AG09319 (cell line): Measurements from ENCODE around the gene HS1BP3.

Experiments
- DNase-seq: peaks from one replicate; pipeline ENCODE4 v3.0.0-alpha.2; 2010; ENCODE audit warnings: low read depth; ENCODE audit errors: extremely low read depth
- TF ChIP-seq, protein P1 (sequence below): IDR thresholded peaks from 2 replicates; pipeline ENCODE4 v1.5.1; 2011; ENCODE audit warnings: low read depth, mild to moderate bottlenecking, inconsistent platforms, low read length, moderate library complexity

Gene HS1BP3

DNA sequence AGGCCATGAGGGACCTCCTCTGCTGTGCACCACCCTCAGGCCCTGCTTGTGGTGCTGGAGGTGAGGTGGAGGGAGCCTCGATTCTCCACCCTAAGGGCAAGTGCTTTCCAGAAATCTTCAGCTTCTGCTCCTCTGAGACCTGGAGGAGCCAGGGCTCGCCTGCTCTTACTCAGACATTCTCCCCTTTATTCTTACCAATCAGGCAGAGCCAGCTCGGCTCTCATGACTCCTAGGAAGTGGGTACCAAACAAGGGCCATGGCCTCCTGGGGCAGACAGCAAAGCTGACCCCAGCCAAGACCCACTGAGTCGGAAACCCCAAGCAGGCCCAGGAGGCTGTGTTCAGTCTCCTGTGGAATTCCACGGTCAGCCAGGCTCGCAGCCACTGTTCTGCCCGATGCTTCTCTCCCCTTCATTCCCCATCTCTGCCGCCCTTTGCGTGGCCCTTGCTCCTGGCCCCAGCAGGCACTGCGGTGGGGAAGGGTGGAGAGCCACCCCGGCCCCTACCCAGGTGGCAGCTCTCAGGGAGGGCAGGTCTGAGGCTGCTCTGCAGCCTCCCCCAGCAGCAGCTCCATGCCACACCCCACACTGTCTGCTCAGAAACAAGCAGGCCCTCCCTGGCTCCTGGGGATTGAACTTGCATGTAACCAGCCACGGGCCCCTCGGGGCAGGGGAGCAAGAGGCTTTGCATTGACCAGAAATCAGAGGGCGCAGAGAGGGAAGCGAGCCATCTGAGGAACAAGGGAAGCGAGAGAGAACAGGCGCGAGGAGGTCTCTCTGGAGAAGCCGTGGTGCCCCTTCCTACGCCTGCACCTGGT lies 24.0 kb downstream of the HS1BP3 start:
- DNase-seq: no peak
- TF ChIP-seq, protein P1, sequence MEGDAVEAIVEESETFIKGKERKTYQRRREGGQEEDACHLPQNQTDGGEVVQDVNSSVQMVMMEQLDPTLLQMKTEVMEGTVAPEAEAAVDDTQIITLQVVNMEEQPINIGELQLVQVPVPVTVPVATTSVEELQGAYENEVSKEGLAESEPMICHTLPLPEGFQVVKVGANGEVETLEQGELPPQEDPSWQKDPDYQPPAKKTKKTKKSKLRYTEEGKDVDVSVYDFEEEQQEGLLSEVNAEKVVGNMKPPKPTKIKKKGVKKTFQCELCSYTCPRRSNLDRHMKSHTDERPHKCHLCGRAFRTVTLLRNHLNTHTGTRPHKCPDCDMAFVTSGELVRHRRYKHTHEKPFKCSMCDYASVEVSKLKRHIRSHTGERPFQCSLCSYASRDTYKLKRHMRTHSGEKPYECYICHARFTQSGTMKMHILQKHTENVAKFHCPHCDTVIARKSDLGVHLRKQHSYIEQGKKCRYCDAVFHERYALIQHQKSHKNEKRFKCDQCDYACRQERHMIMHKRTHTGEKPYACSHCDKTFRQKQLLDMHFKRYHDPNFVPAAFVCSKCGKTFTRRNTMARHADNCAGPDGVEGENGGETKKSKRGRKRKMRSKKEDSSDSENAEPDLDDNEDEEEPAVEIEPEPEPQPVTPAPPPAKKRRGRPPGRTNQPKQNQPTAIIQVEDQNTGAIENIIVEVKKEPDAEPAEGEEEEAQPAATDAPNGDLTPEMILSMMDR: no peak

DNA sequence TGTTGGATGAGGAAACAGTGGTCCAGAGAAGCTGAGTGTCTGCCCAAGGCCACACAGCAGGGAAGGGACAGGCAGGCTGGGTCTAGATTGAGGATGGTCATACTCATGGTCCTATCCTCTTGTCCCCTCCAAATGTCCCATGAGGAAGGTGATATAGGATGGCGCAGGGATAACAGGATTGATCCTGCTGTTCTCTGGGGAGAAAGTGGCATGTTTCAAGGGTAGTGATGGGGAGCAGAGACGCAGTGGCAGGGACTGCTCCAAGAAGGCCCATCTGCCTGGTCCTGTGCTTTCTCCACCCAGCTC lies 24.6 kb downstream of the HS1BP3 start:
- no peak for DNase-seq
- TF ChIP-seq, protein P1: no peak

DNA sequence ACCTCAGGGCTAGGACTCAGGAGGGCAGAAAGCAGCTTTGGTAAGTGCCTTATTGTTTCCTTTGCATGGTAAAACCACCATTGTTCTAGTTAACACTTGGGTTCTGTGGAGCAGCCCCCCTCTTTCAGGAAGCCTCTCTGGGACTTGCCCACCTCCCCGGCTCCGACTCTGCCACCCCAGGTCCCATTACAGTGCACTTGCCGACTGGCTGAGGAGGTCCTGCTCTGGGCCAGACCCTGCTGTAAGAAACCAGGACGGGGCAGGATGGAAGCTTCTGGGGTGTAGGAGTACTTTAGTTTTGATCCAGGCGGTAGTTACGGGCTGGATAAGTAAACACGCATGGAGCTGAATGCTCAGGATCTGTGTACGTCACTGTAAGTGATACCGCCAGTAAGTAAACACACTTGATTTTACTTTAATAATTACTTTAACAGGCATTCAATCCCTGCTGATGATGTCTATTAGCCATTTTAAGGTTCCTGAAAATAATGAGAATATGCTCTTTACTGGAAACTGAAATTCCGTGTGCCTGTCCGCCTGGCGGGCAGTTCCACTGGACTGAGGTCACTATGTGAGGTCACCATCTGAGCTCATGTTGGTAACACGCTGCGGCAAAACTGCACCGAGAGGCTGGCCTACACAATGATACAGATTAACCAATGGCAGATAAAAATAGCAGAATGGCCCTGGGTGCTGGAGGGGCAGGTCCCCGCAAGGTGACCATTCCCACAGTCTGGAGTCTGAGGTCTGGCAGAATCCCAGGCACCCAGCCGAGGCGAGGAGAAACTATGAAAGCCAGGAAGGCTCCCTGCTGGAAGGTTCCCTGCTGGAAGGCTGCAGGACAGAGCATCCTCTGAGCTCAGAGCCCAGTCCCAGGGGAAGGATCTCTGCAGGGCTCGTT lies 25.2 kb downstream of the HS1BP3 start:
- TF ChIP-seq, protein P1: no peak; the same call in 1 of the 2 replicates
- no peak for DNase-seq

DNA sequence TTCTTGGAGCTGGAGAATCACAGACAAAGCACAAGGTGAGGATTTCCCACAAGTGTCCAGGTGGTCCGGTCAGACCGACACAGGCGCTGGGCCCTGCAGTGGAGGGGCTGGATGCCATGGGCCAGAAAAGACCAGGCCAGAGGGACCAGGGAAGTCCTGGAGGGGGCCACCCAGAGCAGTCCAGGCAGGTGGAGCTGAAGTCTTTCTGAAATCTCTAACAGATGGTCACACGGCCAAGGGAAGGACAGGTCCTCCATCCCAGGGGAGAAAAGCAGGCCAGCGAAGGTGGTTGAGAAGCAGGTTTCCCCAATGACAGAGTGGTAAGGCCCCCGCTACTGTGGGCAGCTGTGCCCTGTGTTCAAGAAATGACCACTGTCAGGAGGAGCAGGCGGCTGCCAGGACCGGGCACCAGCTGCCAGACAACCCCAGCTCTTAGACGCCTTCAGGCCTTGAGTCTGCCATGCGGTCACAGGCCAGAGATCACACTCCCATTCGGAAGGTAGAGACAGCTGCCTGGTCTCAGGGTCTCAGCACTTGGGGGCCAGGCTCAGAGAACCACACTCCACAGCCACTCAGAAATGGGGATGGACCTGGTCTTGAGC lies 25.9 kb downstream of the HS1BP3 start:
- TF ChIP-seq, protein P1: no peak
- DNase-seq: no peak

DNA sequence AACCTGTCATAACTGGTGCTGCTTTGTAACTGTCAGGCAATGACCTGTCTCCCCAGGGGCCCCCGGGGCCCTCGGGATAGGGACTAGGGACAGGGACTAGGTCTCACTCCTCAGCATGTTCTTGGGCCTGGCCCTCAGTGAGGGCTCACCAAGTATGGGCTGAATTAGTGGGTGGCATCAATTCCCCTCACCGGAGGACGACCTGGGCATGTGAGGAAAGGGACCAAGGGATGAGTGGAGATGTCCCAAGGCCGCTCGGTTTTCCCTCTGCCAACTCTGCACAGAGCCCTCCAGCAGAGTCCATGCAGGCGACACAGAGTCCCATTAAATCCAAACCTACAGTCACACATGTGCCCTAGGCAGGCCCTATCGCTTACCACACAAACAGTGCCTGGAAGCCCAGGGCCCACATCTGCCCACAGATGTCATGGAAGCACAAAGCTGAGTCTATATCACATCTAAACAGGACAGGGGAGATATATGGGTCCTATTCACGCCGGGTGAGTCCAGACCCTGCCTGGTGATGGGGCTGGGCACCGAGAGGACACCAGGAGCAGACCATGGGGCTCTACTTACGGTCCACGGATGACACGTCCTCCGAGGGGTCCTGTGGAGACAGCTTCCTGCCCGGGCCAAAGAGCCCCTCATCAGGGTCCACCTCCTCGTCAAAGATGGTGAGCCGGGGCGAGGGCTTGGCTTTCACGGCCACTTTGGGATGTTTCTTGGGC lies 26.6 kb downstream of the HS1BP3 start:
- TF ChIP-seq, protein P1: no peak

DNA sequence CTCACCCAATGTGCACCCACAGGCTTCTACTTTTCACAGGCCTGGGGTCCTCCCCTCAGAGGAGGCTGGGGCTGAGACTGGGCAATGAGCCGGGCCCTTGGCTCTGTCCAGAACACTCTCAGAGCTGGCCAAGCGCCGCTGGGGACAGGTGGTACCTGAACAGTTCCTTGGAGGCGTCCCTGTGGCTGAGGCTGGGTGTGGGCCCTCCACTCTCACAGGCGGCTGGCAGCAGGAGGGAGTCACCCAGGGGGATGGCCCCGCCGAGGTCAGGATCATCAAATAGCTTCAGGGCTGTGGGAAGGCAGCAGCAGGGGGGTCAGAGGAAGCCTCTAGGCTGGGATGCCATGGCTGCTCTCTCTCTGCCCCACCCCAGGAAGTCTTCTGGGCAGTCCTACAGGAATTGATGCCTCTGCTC lies 27.1 kb downstream of the HS1BP3 start:
- TF ChIP-seq, protein P1: no peak

More for the DNA sequence above, 26.6 kb downstream of the HS1BP3 start:
- DNase-seq: no peak

More for the DNA sequence above, 27.1 kb downstream of the HS1BP3 start:
- DNase-seq: no peak
